ENCODE data around the gene GPC5. TPM values are rescaled to one million over a fixed set of nuclear protein-coding genes. Genes with fewer than 3 reads are reported as not detected.

Gene GPC5
- total RNA-seq, 1 experiment from 2014 or later, result 0.21 TPM

- BruUV-seq (replicated peaks), result no TSS peak
- Histone ChIP-seq H3K4me3 (ENCODE audit: low read depth, low read length, poor library complexity, severe bottlenecking) (no peak overlapping the region), H3K36me3 (ENCODE audit: insufficient read depth, low read length, poor library complexity, severe bottlenecking) (no peaks in the 10 kb centered on the region), H3K9me3 (ENCODE audit: low read depth, low read length, poor library complexity, severe bottlenecking) (no peaks in the 10 kb centered on the region), H3K27ac (ENCODE audit: low read depth, low read length, poor library complexity, severe bottlenecking) (no peak overlapping the region), H3K4me1 (ENCODE audit: insufficient read depth, low read length, poor library complexity, severe bottlenecking) (no peaks in the 10 kb centered on the region), H3K27me3 (replicated peaks; ENCODE audit: insufficient read depth, low read depth, low read length, poor library complexity) (no peaks in the 10 kb centered on the region)
- CTCF ChIA-PET, result no interaction called here
- TF ChIP-seq EZH2 (IDR thresholded peaks at IDR 0.05; ENCODE audit: borderline replicate concordance, low read depth, low read length, poor library complexity, severe bottlenecking) (no peak), CTCF (conservative IDR thresholded peaks at IDR 0.05; ENCODE audit: low read depth, low read length) (no peak)
- intact Hi-C loops (cut with micrococcal nuclease; ENCODE audit: unreplicated experiment), result no loop called here
- DNase-seq (ENCODE audit: low spot score), result no peak
- POLR2A ChIA-PET (ENCODE audit: low non-redundant PET), result no interaction called here
These were observed 745.3 kb downstream of the GPC5 start for GRCh38 chr13:92143766-92144165.

- POLR2A ChIA-PET (ENCODE audit: low non-redundant PET), result no interaction called here
- BruUV-seq (replicated peaks), result no TSS peak
- Histone ChIP-seq H3K27ac (ENCODE audit: low read depth, low read length, poor library complexity, severe bottlenecking) (no peak overlapping the region), H3K36me3 (ENCODE audit: insufficient read depth, low read length, poor library complexity, severe bottlenecking) (no peaks in the 10 kb centered on the region), H3K4me1 (ENCODE audit: insufficient read depth, low read length, poor library complexity, severe bottlenecking) (no peaks in the 10 kb centered on the region), H3K27me3 (replicated peaks; ENCODE audit: insufficient read depth, low read depth, low read length, poor library complexity) (no peaks in the 10 kb centered on the region), H3K4me3 (ENCODE audit: low read depth, low read length, poor library complexity, severe bottlenecking) (no peak overlapping the region), H3K9me3 (ENCODE audit: low read depth, low read length, poor library complexity, severe bottlenecking) (no peaks in the 10 kb centered on the region)
- CTCF ChIA-PET, result no interaction called here
- intact Hi-C loops (cut with micrococcal nuclease; ENCODE audit: unreplicated experiment), result no loop called here
- no peak for DNase-seq (ENCODE audit: low spot score)
- TF ChIP-seq EZH2 (IDR thresholded peaks at IDR 0.05; ENCODE audit: borderline replicate concordance, low read depth, low read length, poor library complexity, severe bottlenecking) (no peak), CTCF (conservative IDR thresholded peaks at IDR 0.05; ENCODE audit: low read depth, low read length) (no peak)
These were observed 752.2 kb downstream of the GPC5 start for GRCh38 chr13:92150606-92151005.

GRCh38 chr13:92158346-92158745 lies 759.9 kb downstream of the GPC5 start:
- ChIA-PET CTCF (no interaction called here), POLR2A (ENCODE audit: low non-redundant PET) (no interaction called here)
- H3K4me3 ChIP-seq (ENCODE audit: low read depth, low read length, poor library complexity, severe bottlenecking), result no peak overlapping the region
- H3K27ac ChIP-seq (ENCODE audit: low read depth, low read length, poor library complexity, severe bottlenecking), result no peak overlapping the region
- no TSS peak for BruUV-seq (replicated peaks)
- H3K36me3 ChIP-seq (ENCODE audit: insufficient read depth, low read length, poor library complexity, severe bottlenecking), result no peaks in the 10 kb centered on the region
- DNase-seq (ENCODE audit: low spot score), result no peak
- intact Hi-C loops (cut with micrococcal nuclease; ENCODE audit: unreplicated experiment), result no loop called here
- H3K4me1 ChIP-seq (ENCODE audit: insufficient read depth, low read length, poor library complexity, severe bottlenecking), result no peaks in the 10 kb centered on the region
- TF ChIP-seq CTCF (conservative IDR thresholded peaks at IDR 0.05; ENCODE audit: low read depth, low read length) (no peak), EZH2 (IDR thresholded peaks at IDR 0.05; ENCODE audit: borderline replicate concordance, low read depth, low read length, poor library complexity, severe bottlenecking) (no peak)
- H3K9me3 ChIP-seq (ENCODE audit: low read depth, low read length, poor library complexity, severe bottlenecking), result no peaks in the 10 kb centered on the region
- no peaks in the 10 kb centered on the region for H3K27me3 ChIP-seq (replicated peaks; ENCODE audit: insufficient read depth, low read depth, low read length, poor library complexity)

Data from A673 (cell line).